ENCODE measurements around the gene NDUFA12.

DNA sequence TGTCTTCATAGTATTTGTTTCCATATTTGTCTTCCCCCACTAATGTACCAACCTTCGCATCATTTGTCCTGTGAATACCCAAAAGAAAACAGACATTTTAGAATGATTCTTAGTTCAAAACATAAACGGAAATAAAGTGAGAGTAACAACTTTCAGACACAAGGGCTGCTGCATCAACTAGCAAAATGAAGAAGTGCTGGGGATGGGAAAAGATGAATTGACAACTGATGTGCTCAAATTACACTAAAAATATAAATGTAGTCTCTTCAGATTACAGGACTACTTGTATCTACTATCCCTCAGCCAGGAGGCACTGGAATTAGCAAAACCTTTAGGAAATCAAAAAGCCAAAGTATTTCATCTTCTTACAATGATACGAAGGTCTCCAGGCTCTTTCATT, 743 bp downstream of the NDUFA12 start:
- TF ChIP-seq, protein P1, sequence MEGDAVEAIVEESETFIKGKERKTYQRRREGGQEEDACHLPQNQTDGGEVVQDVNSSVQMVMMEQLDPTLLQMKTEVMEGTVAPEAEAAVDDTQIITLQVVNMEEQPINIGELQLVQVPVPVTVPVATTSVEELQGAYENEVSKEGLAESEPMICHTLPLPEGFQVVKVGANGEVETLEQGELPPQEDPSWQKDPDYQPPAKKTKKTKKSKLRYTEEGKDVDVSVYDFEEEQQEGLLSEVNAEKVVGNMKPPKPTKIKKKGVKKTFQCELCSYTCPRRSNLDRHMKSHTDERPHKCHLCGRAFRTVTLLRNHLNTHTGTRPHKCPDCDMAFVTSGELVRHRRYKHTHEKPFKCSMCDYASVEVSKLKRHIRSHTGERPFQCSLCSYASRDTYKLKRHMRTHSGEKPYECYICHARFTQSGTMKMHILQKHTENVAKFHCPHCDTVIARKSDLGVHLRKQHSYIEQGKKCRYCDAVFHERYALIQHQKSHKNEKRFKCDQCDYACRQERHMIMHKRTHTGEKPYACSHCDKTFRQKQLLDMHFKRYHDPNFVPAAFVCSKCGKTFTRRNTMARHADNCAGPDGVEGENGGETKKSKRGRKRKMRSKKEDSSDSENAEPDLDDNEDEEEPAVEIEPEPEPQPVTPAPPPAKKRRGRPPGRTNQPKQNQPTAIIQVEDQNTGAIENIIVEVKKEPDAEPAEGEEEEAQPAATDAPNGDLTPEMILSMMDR (IDR thresholded peaks at IDR 0.05), result no peak
- no peak for TF ChIP-seq POLR2A (IDR thresholded peaks at IDR 0.05)
- no peak for TF ChIP-seq EP300 (IDR thresholded peaks at IDR 0.05)

Data from tibial nerve (tissue), 4 donors.